SU-DHL-6 (cell line): ENCODE data around the gene GTF3A.

Experiments
- H2AFZ ChIP-seq: fragments of 200-600 bp; sonication (generic); 2 replicates; pipeline ENCODE4 v1.6.1; 2014; ENCODE audit warnings: low read depth, mild to moderate bottlenecking, moderate library complexity, mixed read lengths, antibody characterized with exemption, low read length; ENCODE audit not compliant: severe bottlenecking
- H3F3A ChIP-seq: fragments of 200-600 bp; shearing (Covaris generic); 2 replicates; pipeline ENCODE4 v1.6.0; 2016; ENCODE audit warnings: antibody characterized with exemption, mild to moderate bottlenecking; ENCODE audit not compliant: insufficient read depth
- H3K27ac ChIP-seq: fragments of 200-600 bp; sonication (generic); 2 replicates; pipeline ENCODE4 v1.5.1; 2016; ENCODE audit warnings: low read depth, mild to moderate bottlenecking, low read length, moderate library complexity, mixed read lengths
- H3K27me3 ChIP-seq: fragments of 200-600 bp; sonication (generic), shearing (Covaris generic); 2 replicates; pipeline ENCODE4 v1.6.0; 2014; ENCODE audit warnings: mild to moderate bottlenecking, low read length
- H3K36me3 ChIP-seq: fragments of 200-600 bp; sonication (generic); 2 replicates; pipeline ENCODE4 v1.6.1; 2014; ENCODE audit warnings: mild to moderate bottlenecking, low read length, mixed read lengths
- H3K4me2 ChIP-seq: fragments of 300-600, 200-600 bp; shearing (Covaris generic), sonication (generic); 2 replicates; pipeline ENCODE4 v1.6.0; 2014; ENCODE audit warnings: low read length, low read depth, mild to moderate bottlenecking; ENCODE audit not compliant: poor library complexity, severe bottlenecking
- H3K4me3 ChIP-seq: fragments of 200-600 bp; sonication (generic); 2 replicates; pipeline ENCODE4 v1.5.1; 2014; ENCODE audit warnings: antibody characterized with exemption, low read length, mild to moderate bottlenecking, mixed read lengths; ENCODE audit not compliant: insufficient read depth, poor library complexity, severe bottlenecking
- H3K79me2 ChIP-seq: fragments of 200-600 bp; sonication (generic); 2 replicates; pipeline ENCODE4 v1.6.1; 2014; ENCODE audit warnings: mild to moderate bottlenecking, low read length, moderate library complexity; ENCODE audit not compliant: insufficient read depth
- H3K9ac ChIP-seq: fragments of 200-600 bp; sonication (generic); 2 replicates; pipeline ENCODE4 v1.7.0; 2014; ENCODE audit warnings: mild to moderate bottlenecking, low read length
- H3K9me2 ChIP-seq: fragments of 200-600 bp; sonication (generic); replicated peaks from 2 replicates; pipeline ENCODE4 v1.6.1; 2014; ENCODE audit warnings: low read length; ENCODE audit not compliant: insufficient read depth
- H3K9me3 ChIP-seq: fragments of 200-600 bp; sonication (generic); 2 replicates; pipeline ENCODE4 v1.6.1; 2014; ENCODE audit warnings: low read length, mixed read lengths; ENCODE audit not compliant: insufficient read depth
- H4K20me1 ChIP-seq: fragments of 200-600 bp; sonication (generic); 2 replicates; pipeline ENCODE4 v1.6.1; 2014; ENCODE audit warnings: low read depth, mild to moderate bottlenecking, antibody characterized with exemption, low read length, moderate library complexity, mixed read lengths
- EZH2phosphoT487 ChIP-seq: fragments of 200-600 bp; sonication (generic), shearing (Covaris generic); conservative IDR thresholded peaks from 2 replicates; pipeline ENCODE4 v1.6.1; 2018; ENCODE audit warnings: mild to moderate bottlenecking, antibody characterized with exemption, low read length, moderate library complexity, mixed read lengths
- TF ChIP-seq, protein P1 (sequence below): fragments of 200-600 bp; sonication (generic); IDR thresholded peaks from one replicate; pipeline ENCODE4 v1.5.1; 2017; ENCODE audit warnings: antibody characterized with exemption, mild to moderate bottlenecking, low read length, moderate library complexity; ENCODE audit not compliant: insufficient read depth, poor library complexity, severe bottlenecking

Gene GTF3A

DNA sequence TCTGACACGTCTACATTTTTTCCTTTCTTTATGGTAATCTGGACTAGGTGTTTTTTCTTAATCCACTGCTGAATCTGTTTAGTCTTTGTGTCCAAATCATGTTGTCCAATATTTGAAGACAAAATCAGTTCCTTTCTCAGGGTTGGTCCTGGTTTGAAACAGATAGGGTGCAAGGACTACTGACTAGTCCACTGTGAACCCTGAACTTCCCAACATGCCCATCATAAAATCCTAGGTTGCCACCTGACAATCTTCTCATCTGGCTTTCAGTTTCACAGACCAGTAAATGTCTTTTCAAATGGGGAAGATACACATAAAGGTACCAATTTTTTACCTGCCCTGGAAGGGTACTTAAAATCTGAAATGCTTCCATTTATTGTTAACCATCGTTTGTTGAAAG, 12.7 kb downstream of the GTF3A start:
- Histone ChIP-seq H2AFZ (no peak overlapping the region), H3K36me3 (peaks cover 29% of the 10 kb centered on the region), H3K9me2 (no peaks in the 10 kb centered on the region)

DNA sequence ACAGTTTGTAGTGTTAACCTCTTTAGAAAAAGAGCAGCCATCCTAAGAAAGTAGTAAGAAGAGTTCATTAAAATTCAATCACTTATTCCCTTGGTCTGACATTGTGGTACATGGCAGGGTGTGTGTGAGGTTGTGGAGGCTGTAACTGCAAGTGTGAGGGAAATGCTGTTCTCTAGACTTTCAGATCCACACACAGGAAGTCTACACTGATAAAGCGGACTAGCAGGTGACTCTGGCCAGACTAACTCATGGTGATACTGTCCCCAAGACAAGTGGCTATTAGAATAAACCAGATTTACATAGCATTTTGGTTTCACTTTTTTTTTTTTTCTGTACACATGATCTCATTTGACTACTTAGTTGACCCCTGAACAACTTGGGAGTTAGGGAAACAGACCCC, 16.0 kb downstream of the GTF3A start:
- Histone ChIP-seq H3K4me2 (no peak overlapping the region), H3K27me3 (no peaks in the 10 kb centered on the region), H3F3A (peaks cover 15% of the 10 kb centered on the region), H3K9ac (no peak overlapping the region), H3K9me3 (no peaks in the 10 kb centered on the region), H3K4me3 (no peak overlapping the region), H3K9me2 (no peaks in the 10 kb centered on the region), H3K79me2 (no peaks in the 10 kb centered on the region), H4K20me1 (no peaks in the 10 kb centered on the region), H3K27ac (no peak overlapping the region), H2AFZ (no peak overlapping the region), H3K36me3 (peaks cover 4% of the 10 kb centered on the region; the same call in 1 of the 2 replicates)
- no peak for TF ChIP-seq EZH2phosphoT487

More for the DNA sequence above, 12.7 kb downstream of the GTF3A start:
- Histone ChIP-seq H3K4me3 (no peak overlapping the region), H3K4me2 (no peak overlapping the region), H3F3A (peaks cover 32% of the 10 kb centered on the region), H3K79me2 (0 out of 2 replicates have a peak, but pooled peaks cover 5% of the 10 kb centered on the region), H4K20me1 (no peaks in the 10 kb centered on the region), H3K9ac (no peak overlapping the region), H3K27ac (no peak overlapping the region), H3K9me3 (no peaks in the 10 kb centered on the region), H3K27me3 (no peaks in the 10 kb centered on the region)
- TF ChIP-seq, protein P1, sequence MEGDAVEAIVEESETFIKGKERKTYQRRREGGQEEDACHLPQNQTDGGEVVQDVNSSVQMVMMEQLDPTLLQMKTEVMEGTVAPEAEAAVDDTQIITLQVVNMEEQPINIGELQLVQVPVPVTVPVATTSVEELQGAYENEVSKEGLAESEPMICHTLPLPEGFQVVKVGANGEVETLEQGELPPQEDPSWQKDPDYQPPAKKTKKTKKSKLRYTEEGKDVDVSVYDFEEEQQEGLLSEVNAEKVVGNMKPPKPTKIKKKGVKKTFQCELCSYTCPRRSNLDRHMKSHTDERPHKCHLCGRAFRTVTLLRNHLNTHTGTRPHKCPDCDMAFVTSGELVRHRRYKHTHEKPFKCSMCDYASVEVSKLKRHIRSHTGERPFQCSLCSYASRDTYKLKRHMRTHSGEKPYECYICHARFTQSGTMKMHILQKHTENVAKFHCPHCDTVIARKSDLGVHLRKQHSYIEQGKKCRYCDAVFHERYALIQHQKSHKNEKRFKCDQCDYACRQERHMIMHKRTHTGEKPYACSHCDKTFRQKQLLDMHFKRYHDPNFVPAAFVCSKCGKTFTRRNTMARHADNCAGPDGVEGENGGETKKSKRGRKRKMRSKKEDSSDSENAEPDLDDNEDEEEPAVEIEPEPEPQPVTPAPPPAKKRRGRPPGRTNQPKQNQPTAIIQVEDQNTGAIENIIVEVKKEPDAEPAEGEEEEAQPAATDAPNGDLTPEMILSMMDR: no peak
- no peak for TF ChIP-seq EZH2phosphoT487

DNA sequence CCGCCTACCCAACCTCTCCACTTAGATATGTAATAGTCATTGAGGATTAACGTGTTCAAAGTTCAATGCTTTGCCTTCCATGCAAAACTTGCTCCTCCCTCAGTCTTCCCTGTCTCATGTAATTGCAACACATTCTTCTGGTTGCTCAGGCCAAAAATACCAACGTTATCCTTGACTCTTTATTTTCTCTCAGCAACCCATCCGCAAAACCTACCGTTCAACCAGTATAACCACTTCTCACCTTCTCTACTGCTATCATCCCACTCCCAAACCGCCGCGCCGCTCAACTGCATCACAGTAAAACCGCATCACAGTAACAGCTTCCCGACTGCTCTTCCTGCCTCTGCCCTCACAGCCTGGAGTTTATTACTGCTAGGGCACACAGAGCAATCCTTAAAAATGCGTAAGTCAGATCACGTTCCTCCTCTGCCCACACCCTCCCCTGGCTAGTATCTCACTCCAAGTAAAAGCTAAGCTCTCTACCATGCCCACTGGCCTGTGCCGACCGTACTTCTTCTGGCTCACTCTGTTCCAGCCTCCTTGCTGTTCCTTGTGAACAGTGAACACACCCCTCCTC, 17.7 kb downstream of the GTF3A start:
- Histone ChIP-seq H3K36me3 (0 out of 2 replicates have a peak, but pooled peaks cover 1% of the 10 kb centered on the region), H3K9me2 (no peaks in the 10 kb centered on the region), H3F3A (peaks cover 9% of the 10 kb centered on the region), H3K9me3 (no peaks in the 10 kb centered on the region), H3K79me2 (peaks cover 11% of the 10 kb centered on the region), H3K27ac (no peak overlapping the region), H4K20me1 (no peaks in the 10 kb centered on the region), H3K9ac (no peak overlapping the region), H2AFZ (no peak overlapping the region), H3K4me2 (no peak overlapping the region), H3K4me3 (no peak overlapping the region), H3K27me3 (no peaks in the 10 kb centered on the region)
- TF ChIP-seq, protein P1: no peak
- TF ChIP-seq EZH2phosphoT487: no peak

DNA sequence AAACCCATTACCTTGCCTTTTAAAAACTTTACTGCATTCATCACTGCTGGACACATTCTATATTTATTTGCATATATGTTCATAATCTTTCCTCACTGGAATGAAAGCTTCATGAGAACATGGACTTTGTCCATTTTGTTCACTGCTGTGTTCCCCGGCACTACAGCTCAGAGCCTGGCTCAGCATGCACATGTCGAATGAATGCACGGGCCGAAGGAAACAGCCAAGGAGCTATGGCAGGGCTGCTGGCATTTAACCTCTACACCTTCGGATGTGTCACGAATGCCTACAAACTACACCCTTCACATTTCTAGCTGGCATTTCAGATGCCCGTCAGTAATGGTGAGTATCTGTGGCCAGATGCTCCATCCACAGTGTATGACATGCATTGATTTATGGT, 18.4 kb downstream of the GTF3A start:
- no peaks in the 10 kb centered on the region for H3K27me3 ChIP-seq

More for the DNA sequence above, 18.4 kb downstream of the GTF3A start:
- Histone ChIP-seq H3F3A (peaks cover 7% of the 10 kb centered on the region; the same call in 1 of the 2 replicates), H3K36me3 (no peaks in the 10 kb centered on the region), H3K27ac (no peak overlapping the region), H3K9ac (no peak overlapping the region), H3K4me2 (no peak overlapping the region), H3K9me3 (no peaks in the 10 kb centered on the region), H3K4me3 (no peak overlapping the region), H3K9me2 (no peaks in the 10 kb centered on the region), H2AFZ (no peak overlapping the region), H4K20me1 (no peaks in the 10 kb centered on the region), H3K79me2 (peaks cover 15% of the 10 kb centered on the region)
- no peak for TF ChIP-seq EZH2phosphoT487
- TF ChIP-seq, protein P1: no peak
